Measurements from ENCODE around the gene TMCC1.

DNA sequence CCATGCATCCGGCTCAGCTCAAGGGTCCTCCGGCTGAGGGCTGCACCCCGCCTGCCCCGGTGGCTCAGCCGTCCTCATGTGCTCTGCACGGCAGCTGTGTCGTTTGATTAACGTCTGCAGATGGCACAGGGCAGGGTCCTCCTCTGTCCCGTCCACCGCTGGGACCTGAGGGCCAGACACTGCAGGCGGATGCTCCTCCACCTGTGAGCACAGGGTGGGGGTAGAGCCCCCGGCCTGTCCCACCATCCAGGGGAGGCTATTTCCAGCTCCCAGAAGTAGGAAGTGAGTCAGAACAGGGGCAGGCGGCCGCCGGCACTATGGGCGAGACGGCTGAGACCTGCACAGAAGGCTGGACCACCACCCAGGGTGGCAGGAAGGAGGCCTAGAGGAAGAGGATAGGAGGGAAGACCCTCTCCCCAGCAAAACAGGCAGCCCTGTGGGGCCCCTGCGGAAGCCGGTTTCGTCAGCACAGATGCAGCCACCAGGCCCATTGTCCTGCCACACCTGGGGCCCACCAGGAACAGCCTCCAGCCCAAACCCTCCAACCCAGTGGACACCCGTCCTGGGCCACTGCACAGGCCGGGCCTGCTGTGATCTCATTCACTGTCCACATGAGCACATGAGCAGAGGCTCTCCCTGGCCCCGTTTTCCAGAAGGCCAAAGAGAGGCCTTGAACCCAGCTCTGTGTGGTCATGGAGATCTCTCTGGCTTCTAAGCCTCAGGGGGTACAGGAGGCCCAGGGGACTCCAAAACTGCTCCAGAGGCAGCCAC, 274.4 kb downstream of the TMCC1 start:
- no peak for TF ChIP-seq GATA2 (IDR thresholded peaks at IDR 0.05; ENCODE audit: low read depth, low read length)
- TF ChIP-seq GATA3 (IDR thresholded peaks at IDR 0.05; ENCODE audit: low read depth, low read length): no peak

Measured in SH-SY5Y (cell line).